HG02840 (cell line): Measurements from ENCODE around the gene IFT20.
A peak's percentile ranks its signal among the peaks of the same experiment; 100 is the strongest.
"Not testable (repeated sequence)": the region's sequence is repeated elsewhere in the genome, so short reads cannot be mapped to it uniquely, and the experiment has no call there.

Experiments
- ATAC-seq: cut with Tn5 transposase; IDR thresholded peaks from one replicate; pipeline ENCODE4 v1.9.1; 2021; ENCODE audit warnings: mild to moderate bottlenecking, moderate library complexity, moderate number of reproducible peaks; ENCODE audit not compliant: unreplicated experiment, low FRiP score

IFT20 gene

DNA sequence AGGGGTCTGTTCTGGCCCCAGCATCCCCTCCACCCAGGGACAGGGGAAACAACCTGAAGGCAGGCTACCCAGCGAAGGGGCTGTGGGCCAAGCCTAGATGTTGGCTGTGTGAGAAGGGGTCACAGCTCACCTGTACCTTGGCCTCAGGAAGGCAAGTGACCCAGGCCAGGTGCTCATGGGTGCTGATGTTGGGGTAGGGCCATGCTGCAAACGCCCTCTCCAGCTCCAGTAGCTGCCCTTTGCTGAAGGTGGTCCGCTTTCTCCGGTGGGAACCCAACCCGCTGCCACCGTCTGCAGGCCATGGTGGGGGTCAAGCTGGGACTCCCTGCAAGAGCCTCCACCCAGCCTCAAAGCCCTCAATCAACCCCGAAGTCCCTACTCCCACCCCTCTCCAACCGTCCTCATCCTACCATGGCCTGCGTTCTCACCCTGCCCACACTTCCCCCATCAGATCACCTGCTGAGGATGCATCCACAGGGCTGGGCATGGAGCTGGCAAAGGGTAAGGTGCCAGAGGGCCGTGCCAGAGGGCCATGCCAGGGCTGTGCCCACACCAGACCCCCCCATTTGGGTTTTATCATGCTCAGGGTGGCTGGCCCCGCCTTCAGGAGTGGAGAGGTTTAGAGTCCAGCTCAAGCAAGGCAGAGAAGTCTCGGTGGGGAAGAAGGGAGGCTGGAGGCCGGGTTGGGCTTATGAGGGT lies 29.5 kb upstream of the IFT20 start, which contains the start of gene SEBOX:
Gene SEBOX, minus strand, starts transcription at position 535 of the 699 bp plus-strand sequence. Its CDS starts 48 bp downstream, at position 487.
- ATAC-seq, result no peak

GRCh38 chr17:28363776-28364650 lies 28.7 kb upstream of the IFT20 start:
- ATAC-seq, result no peak

DNA sequence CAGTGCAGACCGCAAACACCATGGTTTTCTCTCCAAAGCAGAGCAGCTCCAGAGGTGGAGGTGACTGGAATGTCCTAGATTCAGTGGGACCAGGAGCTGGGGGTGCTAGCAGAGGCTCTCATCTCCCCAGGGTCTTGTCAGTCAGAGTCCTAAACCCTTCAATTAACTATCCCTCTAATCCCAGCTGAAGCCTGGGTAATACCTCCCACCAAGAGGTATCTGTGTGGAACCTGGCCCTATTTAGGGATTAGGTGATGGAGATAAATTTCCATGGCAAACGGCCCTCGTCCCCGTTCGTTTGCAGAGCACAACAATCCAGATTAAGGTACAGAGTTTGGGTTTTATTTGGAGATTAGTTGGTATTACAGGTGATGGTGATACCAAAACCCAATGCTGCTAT lies 27.9 kb upstream of the IFT20 start:
- ATAC-seq, result no peak

DNA sequence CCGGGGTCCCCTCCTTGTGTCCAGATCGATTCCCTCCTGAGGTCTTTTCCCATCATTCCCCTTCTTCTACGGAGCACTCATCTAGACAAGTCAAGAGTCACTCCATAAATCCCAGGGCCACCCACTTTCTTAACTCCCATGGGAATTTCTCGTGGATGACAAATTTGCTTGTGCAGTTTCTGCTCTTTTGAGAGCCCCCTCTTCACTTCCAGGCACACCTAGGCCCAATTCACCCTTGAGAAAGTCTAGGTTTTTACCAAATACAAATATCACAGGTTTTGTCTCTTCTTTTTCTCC lies 22.6 kb upstream of the IFT20 start:
- ATAC-seq, result no peak

- ATAC-seq, result peak; percentile 97
Observed at GRCh38 chr17:28357061-28357900, 22.0 kb upstream of the IFT20 start, which contains the start of gene POLDIP2. Gene POLDIP2 (minus strand): TSS chr17:28357527. CDS start chr17:28357448, 79 bp downstream.

- no peak for ATAC-seq
Observed at GRCh38 chr17:28350271-28350670, 15.0 kb upstream of the IFT20 start.

GRCh38 chr17:28348979-28349378 lies 13.7 kb upstream of the IFT20 start:
- no peak for ATAC-seq

DNA sequence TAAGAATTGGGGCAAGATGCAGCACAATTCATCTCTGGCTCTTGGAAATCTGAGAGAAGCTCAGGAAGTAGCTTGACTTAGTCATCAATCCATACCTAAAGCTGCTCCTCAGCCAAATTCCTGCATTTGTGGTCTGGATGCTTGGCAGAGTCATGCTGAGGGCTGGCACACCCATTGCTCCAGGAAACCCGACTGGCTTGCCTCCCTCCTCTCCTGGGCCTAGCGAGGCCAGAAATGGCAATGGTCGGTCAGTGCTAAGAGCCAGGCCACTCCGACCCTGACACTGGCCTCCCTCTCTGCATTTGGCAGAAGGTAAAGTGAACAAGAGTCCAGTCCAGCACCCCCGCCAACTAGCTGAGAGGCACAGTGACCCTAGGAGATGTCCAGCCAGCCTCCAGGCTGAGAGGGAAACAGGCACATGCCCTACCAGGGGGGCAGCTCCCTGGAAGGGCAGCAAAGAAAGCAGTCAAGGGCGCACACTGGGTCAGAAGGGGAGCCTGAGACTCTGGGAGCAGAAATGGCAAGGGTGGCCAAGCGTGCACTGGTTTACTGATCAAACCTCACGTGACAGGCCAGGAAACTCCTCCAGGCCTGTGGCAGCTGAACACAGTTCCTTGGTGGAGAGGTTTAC lies 12.1 kb upstream of the IFT20 start:
- ATAC-seq, result no peak

- no peak for ATAC-seq
Observed at GRCh38 chr17:28346746-28347246, 11.5 kb upstream of the IFT20 start.

DNA sequence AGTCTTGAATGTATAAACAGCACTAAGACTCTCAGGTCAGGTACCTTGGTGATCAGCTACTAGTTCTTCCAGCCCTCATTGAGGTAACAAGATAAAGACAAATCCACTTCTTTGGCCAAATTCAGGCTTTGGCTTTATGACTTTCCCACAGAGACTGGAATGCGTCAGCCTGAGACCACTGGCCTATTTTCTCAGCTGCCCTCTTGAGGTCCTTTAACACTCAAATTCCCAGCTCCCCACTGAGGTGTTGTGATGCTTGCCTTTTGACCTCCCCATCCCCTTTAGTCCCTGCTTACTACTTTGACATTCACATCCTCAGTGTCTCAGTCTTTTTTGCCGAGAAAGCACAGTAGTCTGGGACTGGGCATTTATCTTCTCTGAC lies 10.9 kb upstream of the IFT20 start:
- ATAC-seq, result no peak

GRCh38 chr17:28345419-28346198 lies 10.3 kb upstream of the IFT20 start:
- ATAC-seq, result no peak

DNA sequence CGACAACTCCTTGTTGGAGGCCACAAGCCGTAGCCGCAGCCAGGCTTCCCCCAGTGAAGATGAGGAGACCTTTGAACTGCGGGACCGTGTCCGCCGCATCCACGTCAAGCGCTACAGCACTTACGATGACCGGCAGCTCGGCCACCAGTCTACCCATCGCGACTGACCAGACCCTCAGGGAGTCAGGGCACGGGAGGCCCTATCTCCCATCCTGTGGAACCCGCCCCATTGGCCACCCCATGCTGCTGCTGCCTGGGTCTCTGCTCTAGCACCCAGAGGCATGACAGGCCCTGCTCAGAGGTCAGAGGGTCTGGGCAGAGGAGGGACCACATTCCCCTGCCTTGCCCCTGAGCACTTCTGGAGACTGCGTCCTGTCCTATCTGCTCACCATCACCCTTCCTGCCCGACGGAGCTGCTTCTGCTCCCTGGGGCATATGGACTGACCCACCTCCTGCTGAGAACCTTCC lies 9.2 kb upstream of the IFT20 start:
- ATAC-seq, result no peak

GRCh38 chr17:28344011-28344410 lies 8.7 kb upstream of the IFT20 start:
- ATAC-seq, result no peak

DNA sequence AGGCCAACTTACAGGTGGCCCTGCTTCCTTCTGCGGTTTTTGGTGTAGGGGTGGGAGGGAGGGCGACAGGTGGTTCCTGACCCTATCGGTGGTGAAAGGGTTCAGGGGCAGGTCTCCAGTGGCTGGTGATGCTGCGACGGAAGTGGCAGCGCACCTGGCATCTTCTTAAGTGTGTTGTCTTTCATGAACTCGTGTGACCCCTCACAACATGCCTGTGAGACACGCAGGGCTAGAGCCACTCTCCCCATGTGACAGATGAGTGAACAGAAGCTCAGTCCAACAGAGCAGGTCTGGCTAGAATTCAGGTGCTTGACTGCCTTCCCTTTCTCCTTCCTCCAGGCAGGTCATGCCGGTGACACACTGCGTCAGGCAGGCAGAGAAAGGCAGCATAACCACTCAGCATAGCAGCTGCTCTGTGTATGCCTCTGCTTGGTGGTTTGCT lies 8.2 kb upstream of the IFT20 start:
- ATAC-seq, result no peak

DNA sequence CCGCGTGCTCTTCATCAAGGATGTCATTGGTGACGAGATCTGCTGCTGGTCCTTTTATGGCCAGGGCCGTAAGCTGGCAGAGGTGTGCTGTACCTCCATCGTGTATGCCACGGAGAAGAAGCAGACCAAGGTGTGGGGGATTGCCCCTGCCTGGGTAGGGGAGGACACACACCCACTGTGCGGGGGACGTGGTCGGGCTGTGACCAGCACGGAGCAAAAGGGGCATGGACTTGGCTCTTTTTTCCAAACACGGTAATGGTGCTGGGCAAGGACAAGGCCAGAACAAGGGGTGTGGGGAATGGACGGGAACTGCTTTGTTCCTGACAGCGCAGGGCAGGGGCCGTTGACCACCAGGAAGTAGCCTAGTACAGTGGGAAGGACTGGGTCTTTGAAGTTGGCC lies 7.0 kb upstream of the IFT20 start:
- ATAC-seq, result no peak

GRCh38 chr17:28341516-28341915 lies 6.2 kb upstream of the IFT20 start:
- no peak for ATAC-seq

DNA sequence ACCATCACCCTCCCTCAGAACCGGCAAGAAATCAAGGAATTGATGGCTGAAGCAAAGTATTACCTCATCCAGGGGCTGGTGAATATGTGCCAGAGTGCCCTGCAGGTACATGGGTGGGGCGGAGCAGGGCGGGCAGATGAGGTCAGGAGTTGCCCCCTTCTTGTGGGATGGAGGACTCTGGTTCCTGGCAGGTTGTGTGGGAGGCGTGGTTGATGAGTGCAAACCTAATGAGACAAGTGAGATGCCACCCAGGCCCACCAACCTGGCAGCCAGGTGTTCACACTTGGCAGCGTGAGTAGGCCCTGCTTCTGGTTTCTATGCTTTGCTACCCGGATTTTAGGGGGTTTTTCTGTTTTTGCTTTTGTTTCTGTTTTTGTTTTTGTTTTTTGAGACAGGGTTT lies 5.1 kb upstream of the IFT20 start:
- no peak for ATAC-seq

GRCh38 chr17:28339431-28339830 lies 4.2 kb upstream of the IFT20 start:
- ATAC-seq, result no peak

- not testable (repeated sequence) for ATAC-seq
Observed at GRCh38 chr17:28338769-28339212, 3.5 kb upstream of the IFT20 start.
